Measurements from ENCODE around the gene CTU2.

GRCh38 chr16:88737298-88738150 lies 31.2 kb downstream of the CTU2 start:
- no peak for TF ChIP-seq POLR2AphosphoS5 (IDR thresholded peaks at IDR 0.05; ENCODE audit: low read depth, low read length)
- TF ChIP-seq POLR2A (IDR thresholded peaks at IDR 0.05; ENCODE audit: low read depth, low read length) = no peak

Data from GM12891 (cell line).